ENCODE data around the gene EHD4.

Gene EHD4

GRCh38 chr15:41933771-41934170 is 38.6 kb downstream of the EHD4 start:
- no peak for DNase-seq

GRCh38 chr15:41933326-41933725 is 39.0 kb downstream of the EHD4 start:
- no peak for DNase-seq

GRCh38 chr15:41932511-41933289 is 39.7 kb downstream of the EHD4 start:
- DNase-seq: no peak

GRCh38 chr15:41932101-41932500 is 40.3 kb downstream of the EHD4 start:
- DNase-seq: no peak

- DNase-seq: no peak
These were observed 41.5 kb downstream of the EHD4 start for GRCh38 chr15:41930867-41931222.

- no peak for DNase-seq
These were observed 42.0 kb downstream of the EHD4 start for GRCh38 chr15:41930221-41930866.

GRCh38 chr15:41928637-41929620 is 43.4 kb downstream of the EHD4 start:
- DNase-seq: no peak

GRCh38 chr15:41928100-41928499 is 44.3 kb downstream of the EHD4 start:
- DNase-seq: no peak

- DNase-seq: no peak
These were observed 44.8 kb downstream of the EHD4 start for GRCh38 chr15:41927536-41927935.

- DNase-seq: no peak
These were observed 45.9 kb downstream of the EHD4 start for GRCh38 chr15:41926185-41927056.

GRCh38 chr15:41925086-41925608 is 47.2 kb downstream of the EHD4 start:
- no peak for DNase-seq

- DNase-seq: no peak
These were observed 48.9 kb downstream of the EHD4 start for GRCh38 chr15:41923401-41923997.

- no peak for DNase-seq
These were observed 50.0 kb downstream of the EHD4 start for GRCh38 chr15:41922353-41922752.

GRCh38 chr15:41921639-41922038 is 50.7 kb downstream of the EHD4 start:
- no peak for DNase-seq

GRCh38 chr15:41921167-41921566 is 51.2 kb downstream of the EHD4 start:
- DNase-seq: no peak

GRCh38 chr15:41919954-41920538 is 52.3 kb downstream of the EHD4 start:
- DNase-seq: no peak

GRCh38 chr15:41919201-41919820 is 53.0 kb downstream of the EHD4 start:
- no peak for DNase-seq

- no peak for DNase-seq
These were observed 53.7 kb downstream of the EHD4 start for GRCh38 chr15:41918506-41919126.

GRCh38 chr15:41917767-41918430 is 54.5 kb downstream of the EHD4 start:
- no peak for DNase-seq

Data from activated effector memory CD4-positive, alpha-beta T cell treated with Interleukin-2 at 50 U/mL for 16 hours (primary cell).